GM19452 (cell line): Measurements from ENCODE around the gene ARL9.
"Not testable (repeated sequence)": the region's sequence is repeated elsewhere in the genome, so short reads cannot be mapped to it uniquely, and the experiment has no call there.

Source experiments
- ATAC-seq: cut with Tn5 transposase; IDR thresholded peaks from one replicate; pipeline ENCODE4 v1.9.1; 2021; ENCODE audit not compliant: unreplicated experiment

ARL9 gene, protein sequence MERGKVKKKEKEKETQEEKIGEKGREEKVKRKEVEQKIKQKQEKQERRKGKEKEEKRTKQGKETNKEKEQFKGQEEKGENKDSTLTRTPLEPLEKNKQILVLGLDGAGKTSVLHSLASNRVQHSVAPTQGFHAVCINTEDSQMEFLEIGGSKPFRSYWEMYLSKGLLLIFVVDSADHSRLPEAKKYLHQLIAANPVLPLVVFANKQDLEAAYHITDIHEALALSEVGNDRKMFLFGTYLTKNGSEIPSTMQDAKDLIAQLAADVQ

GRCh38 chr4:56505269-56506130 is at the start of gene ARL9:
ARL9 (plus strand) TSS chr4:56505791; CDS start chr4:56505863, 72 bp downstream.
- peak; percentile 71 for ATAC-seq

GRCh38 chr4:56460085-56460484 is 45.5 kb upstream of the ARL9 start:
- no peak for ATAC-seq

GRCh38 chr4:56462157-56462556 is 43.4 kb upstream of the ARL9 start:
- no peak for ATAC-seq

DNA sequence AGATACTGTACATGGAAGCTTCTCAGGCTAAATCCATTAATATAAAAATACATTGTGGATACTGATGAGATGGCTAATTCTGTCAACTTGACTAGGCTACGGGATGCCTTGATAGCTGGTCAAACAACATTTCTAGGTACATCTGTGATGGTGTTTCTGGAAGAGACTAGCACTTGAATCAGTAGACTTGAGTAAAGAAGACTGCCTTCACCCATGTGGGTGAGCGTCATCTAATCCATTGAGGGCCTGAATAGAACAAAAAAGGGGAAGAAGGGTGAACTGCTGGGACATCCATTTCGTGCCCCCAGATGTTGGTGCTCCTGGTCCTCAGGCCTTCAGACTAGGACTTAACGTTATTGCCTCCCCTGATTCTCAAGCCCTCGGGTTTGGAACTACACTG is 41.9 kb upstream of the ARL9 start:
- ATAC-seq, result no peak

- no peak for ATAC-seq
Measured at GRCh38 chr4:56464581-56464980, 41.0 kb upstream of the ARL9 start.

DNA sequence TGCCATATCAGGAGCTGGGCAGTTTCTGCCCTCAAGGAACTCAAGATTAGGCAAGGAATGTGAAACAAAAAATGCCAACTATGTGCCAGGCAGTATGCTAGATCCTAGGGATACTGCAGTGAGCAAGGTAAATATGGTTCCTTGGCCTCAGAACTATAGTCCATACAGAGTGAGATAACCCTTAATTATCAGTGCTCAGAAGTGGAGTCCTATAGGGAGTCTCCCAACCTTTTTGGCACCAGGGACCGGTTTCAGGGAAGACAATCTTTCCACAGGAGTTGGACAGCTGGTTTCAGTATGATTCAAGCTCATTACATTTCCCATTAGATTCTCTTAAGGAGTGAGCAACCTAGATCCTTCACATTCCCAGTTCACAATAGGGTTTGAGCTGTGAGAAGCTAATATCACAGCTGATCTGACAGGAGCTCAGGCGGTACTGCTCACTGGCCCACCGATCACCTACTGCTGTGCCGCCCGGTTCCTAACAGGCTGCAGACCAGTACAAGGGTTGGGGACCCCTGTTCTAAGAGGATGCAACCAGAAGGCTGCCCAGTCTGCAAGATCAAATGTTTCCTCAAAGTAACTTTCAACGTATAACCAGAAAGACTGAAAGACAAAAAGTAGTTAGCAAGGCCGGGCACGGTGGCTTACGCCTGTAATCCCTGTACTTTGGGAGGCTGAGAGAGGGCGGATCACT is 39.8 kb upstream of the ARL9 start:
- no peak for ATAC-seq

- ATAC-seq, result not testable (repeated sequence)
Measured at GRCh38 chr4:56466296-56466761, 39.3 kb upstream of the ARL9 start.

GRCh38 chr4:56466910-56467283 is 38.7 kb upstream of the ARL9 start:
- ATAC-seq, result no peak

DNA sequence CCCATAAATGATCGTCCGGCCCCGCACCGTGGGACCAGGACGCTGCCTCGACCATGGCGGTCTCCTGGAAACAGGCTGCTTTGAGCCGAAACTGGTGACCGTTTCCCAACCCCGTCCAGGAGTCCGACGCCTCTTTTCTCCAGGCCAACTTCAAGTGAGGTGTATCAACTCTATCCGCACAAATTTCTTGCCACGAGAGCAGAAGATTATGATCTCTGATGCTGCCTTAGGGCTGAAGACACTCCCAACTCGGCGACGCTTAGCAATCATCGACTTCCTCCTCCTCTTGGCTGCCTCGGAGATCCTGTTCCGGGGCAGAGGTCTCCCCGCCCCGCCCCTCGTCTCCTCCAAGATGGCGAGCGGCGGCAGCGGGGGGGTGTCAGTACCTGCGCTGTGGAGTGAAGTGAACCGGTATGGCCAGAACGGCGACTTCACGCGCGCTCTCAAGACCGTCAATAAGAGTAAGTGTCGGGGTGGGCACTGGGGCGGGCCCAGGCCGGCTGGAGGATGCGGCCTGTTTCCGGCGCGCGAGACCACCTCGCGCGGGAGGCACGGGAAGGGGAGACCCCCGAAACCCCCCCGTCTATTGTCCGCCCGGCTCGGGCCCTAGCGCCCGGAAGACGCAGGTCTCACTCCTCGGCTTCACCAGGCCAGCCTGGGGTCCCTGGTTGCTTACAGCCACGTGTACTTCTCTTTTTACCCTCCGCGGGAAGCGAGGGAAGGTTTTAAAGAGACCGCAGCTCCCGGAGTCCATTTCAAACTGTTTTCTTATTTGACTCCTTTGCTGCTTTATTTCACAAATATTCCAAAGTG is 38.1 kb upstream of the ARL9 start, which contains the start of gene SRP72:
Gene SRP72, plus strand, starts transcription at position 334 of the 813 bp plus-strand sequence. Its CDS starts 19 bp downstream, at position 353.
- ATAC-seq, result peak; percentile 92

DNA sequence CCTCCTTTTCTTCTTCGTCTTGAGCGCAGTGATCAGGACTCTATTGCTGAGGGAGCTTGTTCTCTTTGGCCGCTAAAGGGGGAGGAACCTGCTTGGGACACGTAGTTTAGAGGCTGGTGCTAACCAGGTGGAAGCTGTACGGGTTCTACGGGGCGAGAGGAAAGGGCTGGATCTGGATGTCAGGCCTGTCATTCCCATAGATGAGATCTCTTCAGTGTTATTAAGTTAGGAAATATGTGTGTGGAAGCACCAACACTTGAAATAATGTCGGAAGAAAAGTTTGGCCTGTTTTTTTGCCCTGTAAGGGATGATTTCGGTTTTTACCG is 37.5 kb upstream of the ARL9 start:
- peak; percentile 44 for ATAC-seq

DNA sequence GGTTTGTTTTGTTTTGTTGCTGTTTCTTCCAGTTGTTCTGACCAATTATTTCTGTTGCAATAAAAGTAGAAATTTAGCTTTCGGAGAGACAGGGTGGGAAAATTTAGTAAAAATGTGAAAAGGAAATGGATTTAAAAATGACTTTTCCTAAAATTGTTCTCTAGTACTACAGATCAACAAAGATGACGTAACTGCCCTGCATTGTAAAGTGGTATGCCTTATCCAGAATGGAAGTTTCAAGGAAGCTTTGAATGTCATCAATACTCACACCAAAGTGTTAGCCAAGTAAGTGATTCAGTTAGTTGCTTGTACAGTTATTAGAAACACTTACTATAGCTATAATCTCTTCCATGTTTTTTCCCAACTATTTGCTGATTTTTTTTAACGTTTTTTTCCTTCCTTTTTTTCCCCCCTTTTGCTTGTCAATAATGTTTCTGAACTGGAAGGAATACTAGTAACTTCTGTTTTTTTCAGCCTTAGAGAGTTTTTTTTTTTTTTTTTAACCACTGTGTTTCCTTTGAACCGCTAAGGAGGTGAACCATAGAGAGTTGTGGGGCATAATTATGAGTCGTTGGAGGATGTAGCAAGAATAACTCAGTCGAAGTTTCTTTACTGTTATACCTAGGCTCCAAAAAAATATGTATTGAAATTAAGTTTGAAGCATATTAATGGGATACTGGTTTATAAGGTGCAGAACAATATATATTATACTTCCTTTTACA is 35.9 kb upstream of the ARL9 start:
- ATAC-seq, result no peak

DNA sequence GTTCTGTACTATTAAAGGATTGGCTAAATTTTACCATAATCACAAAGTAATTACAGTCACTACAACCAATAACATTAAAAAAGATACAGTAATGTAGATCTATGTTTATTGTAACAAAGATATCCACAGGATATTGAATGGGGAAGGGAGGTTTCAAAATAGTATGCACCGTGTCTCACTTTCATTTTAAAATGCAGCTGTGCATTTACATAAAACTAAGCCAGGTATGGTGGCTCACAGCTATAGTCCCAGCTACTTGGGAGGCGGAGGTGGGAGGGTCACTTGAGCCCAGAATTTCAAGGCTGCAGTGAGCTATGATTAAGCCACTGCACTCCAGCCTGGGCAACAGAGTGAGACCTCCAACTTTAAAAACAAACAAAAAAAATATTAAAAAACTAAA is 29.7 kb upstream of the ARL9 start:
- ATAC-seq, result no peak

GRCh38 chr4:56477192-56477702 is 28.3 kb upstream of the ARL9 start:
- no peak for ATAC-seq

GRCh38 chr4:56480691-56481090 is 24.9 kb upstream of the ARL9 start:
- no peak for ATAC-seq

GRCh38 chr4:56496241-56496640 is 9.3 kb upstream of the ARL9 start:
- no peak for ATAC-seq

- no peak for ATAC-seq
Measured at GRCh38 chr4:56511098-56511497, 5.5 kb downstream of the ARL9 start.

DNA sequence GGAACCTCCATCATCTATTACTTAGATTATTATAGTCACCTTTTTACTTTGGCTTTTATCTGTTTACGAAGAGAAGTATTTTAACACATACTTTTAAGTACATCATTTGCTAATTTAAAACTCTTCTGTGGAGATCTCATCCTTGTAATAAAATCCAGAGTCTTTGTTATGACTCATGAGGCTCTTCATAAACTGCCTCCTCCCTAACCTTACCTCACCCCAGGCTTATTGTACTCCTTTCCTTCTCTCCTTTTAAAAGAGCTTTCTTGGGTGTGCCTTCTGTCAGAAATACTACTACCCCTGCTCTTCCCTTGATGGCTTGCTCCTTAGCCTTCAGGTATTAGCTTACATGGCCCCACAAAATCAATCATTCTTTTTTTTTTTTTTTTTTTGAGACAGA is 6.6 kb downstream of the ARL9 start:
- ATAC-seq, result no peak

DNA sequence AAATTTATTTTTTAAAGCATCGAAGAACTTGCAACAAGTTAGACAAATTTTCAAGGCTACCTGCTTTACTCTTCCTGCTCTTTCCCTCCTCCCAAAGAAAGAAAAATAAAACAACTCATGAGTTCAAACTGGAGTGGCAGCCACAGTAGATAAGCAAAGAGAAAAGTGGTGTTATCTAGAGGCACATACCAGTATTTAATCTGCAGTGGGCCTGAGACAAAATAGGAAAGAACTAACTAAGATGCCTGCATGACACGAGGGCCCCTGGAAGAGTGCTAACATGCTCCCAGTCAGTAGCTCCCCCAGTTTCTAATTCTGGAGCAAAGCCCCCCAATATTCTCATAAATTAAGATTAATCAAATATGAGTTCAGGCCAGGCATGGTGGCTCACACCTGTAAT is 7.9 kb downstream of the ARL9 start:
- no peak for ATAC-seq

- peak; percentile 94 for ATAC-seq
Measured at GRCh38 chr4:56530269-56531148, 24.9 kb downstream of the ARL9 start.
